GM18868 (cell line): ENCODE measurements around the gene FRG2C.
"Not testable (repeated sequence)": the region's sequence is repeated elsewhere in the genome, so short reads cannot be mapped to it uniquely, and the experiment has no call there.

ENCODE experiments used
- ATAC-seq: cut with Tn5 transposase; IDR thresholded peaks from one replicate; pipeline ENCODE4 v1.9.1; 2021; ENCODE audit warnings: mild to moderate bottlenecking, moderate library complexity; ENCODE audit not compliant: unreplicated experiment

The FRG2C gene

DNA sequence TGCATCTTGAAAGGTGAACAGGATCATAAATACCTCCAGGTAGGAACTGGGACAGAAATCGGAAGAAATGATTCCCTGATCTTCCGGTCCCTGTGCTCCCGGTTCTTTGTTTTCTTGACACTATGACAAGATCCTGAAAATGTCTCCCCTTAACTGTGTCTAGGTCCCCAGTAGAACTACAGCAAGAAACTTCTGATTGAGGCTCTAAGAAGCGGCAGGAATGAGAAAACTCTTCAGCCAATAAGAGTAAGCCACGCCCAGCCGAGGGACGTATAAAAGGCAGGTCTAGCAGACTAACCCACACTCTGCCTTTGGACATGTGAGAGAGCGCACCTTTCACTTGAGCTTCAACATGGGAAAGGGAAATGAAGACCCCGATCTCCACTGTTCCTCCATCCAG, at the start of gene FRG2C:
Gene FRG2C (plus strand): TSS at position 301 of the 400 bp plus-strand sequence. CDS start 52 bp downstream, at position 353.
- ATAC-seq = not testable (repeated sequence)

DNA sequence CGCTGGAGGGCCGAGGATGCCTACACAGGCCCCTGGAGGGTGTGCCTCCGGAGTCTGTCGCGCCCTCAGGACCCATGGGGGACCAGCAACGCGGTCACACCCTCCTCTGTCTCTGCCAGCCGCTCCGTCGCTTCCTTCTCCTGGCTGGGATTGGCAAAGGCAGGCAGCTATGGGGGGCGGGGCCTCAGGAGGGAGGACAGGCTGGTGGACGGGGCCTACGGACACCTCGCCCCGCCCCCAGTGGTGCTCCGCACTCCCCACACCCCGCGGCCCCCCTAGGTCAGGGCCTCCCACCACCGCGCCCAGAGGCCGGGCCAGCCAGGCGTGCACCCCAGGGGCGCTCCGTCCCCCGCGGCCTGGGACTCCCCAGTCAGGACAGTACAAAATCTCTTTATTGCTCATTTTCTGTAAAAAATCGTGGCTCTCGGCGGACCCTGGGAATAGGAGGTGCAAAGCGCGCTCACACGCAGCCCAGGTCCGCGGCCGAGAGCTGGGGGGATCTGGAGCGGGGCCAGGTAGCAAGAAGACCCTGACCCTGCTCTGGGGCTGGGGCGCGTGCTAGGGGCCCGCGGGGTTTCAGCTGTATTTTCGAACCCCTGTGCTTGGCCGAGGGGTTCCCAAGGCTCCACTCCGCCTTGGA, 45.3 kb upstream of the FRG2C start:
- not testable (repeated sequence) for ATAC-seq

DNA sequence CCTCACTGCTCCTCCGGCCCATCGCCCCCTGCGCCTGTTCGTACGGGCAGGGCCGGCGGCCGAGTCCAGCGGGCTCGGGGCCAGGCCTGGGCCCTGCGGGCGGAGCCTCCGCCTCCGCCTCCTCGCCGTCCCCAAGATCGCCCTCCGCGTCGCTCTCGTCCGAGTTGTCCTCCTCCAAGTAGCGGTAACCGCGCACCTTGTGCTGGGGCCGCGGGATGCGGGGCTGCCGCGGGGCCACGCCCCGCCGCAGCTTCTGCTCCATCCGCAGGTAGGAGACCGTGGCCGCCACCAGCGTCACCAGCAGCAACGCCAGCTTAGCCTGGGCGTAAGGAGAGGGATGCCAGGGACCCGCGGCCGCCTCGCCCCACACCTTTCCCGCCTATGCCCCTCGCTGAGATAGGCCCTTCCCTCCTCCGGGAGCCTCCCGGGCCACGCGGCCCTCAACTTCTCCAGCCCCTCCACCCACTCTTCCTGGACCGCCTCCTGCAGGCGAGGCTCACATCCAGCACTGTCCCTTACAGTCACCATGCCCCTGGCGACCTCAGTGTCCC, 44.6 kb upstream of the FRG2C start:
- ATAC-seq = not testable (repeated sequence)

DNA sequence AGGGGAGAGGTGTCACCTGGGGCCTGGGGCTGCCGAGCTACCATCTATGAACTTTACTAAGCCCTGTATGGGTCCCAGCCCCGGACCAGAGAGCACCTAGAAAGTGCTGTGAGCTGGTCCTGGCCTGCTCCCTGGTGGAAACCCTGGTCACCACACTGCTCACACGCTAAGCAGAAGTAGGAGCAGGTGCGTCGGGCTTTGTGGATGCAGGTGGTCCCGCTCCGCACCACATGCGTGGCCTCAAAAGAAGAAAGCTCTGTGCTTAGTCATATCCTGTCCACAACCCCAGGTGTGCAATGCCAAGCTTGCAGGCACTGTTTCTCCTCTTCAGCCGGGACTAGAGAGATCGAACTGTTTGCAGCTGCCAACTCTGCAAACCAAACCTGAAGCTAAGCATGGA, 42.4 kb upstream of the FRG2C start:
- not testable (repeated sequence) for ATAC-seq

DNA sequence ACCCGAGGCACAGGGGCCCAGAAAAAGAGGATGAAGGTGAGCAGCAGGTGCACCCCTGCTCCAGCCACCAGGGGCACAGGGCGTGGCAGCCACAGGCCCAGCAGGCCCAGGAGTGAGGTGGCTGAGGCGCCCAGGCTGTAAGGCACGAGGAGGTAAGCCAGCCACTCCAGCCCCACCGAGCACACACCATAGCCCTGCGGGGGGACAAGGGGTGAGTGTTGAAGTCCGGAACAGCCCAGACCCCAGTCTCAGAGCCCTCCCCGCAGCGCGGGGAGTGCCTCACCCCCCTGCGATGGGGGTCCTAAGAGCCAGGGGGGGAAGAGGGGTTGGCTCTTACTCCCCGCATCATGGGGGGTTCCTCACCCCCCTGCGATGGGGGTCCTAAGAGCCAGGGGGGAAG, 40.5 kb upstream of the FRG2C start:
- not testable (repeated sequence) for ATAC-seq

DNA sequence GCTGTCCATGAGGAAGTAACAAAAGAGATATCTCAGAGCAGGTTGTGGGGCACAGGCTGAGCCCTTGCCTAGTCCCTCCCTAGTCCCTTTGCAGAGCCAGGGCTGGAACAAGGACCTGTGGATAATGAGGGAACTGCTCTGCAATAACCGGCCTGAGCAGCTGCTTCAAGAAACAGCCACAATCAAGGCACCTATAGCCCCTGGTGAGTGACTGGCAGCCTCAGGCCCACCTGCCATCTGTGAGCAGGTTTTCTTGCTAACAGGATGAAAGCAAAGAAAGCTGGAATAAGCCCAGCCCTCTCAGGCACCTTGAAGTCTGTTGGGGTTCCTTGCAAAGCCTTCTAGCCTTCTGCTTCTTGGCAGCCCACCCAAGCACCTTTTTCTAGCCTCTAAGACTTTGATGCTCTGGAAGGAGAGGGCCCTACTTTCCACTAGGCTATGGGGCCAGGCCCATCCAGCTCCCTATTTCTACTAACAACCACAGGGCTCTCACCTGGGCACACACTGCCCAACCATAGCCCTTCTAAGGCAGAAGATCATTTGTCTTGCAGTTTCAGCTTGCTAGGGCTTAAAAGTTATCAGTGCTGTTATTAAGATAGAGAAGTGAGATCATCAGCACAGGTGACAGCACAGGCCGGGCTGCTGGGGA, 33.1 kb upstream of the FRG2C start:
- ATAC-seq = not testable (repeated sequence)

DNA sequence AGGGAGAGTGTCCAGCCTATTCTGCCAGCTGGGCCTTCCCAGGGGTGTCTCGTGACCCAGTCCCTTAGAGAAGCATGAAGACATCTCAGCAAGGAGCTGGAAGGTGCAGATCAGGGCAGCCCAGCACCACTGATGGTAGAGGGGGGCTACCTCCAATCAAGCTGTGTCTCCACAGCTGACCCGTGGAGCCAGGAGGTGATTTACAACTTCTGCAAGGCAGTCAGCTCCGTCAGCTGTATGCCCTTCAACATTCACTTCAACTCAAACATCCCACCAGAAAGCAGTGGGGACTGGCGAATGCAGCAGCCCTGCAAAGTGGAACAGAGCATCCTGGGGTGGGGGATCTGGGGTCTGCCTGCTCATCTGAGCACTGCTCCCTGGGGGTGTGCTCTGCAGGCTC, 32.6 kb upstream of the FRG2C start:
- ATAC-seq = no peak

DNA sequence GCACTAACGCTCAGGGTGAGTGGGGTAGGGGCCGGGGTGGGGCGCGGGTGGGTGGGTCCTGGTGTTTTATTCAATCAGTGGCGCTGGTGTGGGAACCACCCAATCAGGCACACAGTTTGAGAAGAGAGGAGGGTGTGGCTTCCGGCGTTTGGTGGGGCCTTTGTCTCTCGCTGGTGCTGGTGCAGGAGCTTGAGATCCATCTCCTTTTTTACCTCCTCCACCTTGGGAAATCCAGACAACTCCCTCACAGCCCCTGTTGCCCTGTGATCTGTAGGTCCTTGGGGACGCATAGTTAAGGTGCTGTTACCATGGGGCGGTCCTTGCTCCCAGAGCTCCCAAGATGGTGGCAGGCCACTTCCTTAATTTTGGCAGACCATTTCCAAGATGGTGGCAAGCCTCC, 25.2 kb upstream of the FRG2C start:
- not testable (repeated sequence) for ATAC-seq

DNA sequence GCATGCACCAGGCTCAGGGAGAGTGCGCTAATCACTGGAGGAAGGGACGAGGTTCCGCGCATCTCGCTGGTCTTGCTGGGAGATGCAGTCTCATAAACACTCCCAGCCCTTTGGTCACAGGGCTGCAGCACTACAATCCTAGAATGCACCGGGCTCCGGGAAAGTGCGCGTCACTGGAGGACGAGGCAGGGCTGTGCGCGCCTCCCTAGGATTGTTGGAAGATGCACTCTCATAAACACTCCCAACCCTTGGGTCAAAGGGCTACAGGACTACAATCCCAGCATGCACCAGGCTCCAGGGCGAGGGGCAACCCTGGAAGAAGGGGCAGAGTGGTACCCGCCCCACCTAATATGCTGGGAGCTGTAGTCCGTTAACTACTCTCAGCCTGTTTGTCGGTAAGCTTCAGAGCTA, 23.0 kb upstream of the FRG2C start:
- ATAC-seq = not testable (repeated sequence)

DNA sequence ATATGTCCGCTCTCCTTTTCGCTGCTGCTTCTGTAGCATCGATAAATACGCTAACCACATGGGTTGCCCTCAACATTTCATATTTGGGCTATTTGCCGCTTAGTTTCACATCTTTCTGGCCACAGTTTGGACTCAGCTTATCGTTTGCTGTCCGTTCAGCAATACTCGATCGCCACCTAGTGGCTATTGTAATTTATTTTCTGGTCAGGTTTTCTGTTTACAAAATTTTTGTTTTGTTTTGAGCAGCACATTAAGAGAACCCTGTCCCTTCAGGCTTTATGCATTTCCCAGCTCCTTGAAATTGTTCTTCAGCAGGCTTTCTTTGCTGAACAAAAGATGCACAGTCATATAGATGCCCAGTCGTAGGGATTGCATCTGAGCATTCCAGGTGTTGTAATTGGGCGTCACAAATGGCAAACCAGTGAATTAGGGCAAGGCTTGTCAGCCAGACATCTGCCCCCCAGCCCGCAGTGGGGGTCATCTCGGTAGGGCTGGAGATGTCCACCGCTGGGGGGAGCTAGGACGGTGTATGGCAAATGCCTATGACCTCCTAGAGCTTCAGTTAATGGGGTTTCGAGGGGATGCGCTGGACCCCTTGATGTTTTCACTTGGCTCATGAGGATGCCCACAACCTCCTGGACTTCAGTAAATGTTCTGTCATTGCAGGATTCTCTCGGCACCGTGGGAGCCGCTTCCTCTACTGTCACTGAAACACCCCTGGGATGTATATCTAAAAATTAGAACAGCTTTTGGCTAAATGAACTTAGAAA, 20.9 kb upstream of the FRG2C start:
- not testable (repeated sequence) for ATAC-seq

DNA sequence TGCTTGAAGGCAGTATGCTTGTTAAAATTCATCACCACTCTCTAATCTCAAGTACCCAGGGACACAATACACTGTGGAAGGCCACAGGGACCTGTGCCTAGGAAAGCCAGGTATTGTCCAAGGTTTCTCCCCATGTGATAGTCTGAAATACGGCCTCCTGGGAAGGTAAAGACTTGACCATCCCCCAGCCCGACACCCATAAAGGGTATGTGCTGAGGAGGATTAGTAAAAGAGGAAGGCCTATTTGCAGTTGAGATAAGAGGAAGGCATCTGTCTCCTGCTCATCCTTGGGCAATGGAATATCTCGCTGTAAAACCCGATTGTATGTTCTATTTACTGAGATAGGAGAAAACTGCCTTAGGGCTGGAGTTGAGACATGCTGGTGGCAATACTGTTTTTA, 18.6 kb upstream of the FRG2C start:
- not testable (repeated sequence) for ATAC-seq

DNA sequence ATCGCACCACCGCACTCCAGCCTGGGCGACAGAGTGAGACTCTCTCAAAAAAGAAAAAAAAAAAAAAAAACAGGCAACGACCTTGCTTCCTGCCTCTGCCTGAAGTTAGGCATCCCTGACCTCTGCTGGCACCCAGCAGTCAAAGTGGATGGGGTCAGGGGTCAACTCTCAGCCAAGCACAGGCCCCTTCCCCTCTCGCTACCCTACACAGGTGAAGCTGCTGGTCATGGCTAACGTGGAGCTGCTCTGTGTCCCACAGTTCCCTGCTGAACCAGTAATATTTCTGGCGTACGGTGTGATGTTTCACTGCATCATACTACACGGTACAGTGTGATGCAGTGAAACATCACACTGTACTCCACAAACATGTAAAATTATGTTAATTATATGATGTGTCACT, 13.9 kb upstream of the FRG2C start:
- ATAC-seq = no peak

DNA sequence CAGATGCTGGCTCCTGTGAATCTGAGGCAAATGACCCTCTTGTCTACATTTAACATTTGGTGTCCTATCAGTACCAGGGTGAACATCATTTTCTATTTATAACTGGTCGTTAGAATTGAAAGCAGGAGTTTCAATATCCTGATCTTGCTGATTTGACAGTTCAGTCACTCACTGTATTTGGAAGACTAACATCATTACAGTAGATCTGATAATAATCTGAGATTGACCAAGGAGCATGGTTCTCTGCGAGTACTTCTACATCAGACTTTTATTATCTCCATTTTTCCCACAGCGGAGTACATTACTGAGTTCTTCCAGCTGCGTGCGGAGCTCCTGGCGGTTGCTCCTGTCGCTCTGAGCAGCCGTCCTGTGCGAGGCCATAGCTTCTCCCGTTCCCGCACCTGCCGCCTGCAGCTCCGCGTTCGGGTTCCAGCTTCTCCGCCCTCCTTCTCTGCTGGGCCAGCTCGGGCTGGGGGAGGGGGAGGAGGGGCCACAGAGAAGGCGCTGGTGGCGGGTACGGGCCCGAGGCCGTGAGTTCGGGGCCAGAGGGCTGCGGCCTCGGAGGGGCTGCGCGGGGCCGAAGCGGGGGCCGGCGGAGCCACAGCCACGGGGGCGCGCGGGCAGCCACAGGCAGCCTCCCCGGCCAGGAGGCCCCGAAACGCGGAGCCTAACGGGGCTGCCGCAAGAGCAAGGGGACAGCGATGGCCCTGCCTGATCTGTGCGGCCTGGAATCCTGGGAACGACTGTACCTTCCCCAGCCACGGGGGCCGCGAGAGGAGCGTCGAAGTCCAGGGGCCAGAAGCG, 8.8 kb upstream of the FRG2C start:
- ATAC-seq = not testable (repeated sequence)

DNA sequence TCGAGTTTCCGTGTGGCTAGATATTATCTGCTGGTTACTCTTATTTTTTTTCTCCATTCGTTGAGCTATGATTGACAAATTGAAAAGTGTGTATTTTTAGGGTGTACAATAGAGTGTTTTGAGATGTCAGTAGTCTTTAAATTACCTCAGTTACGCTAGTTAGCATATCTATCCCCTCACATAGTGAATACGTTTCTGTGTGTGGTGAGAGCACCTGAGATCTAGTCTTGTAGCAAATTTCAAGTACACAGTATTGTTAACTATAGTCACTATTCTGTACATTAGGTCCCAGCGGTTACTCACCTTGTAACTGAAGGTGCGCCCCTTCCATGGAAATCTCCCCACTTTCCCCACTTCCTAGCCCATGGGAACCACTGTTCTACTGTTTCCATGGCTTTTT, 8.2 kb upstream of the FRG2C start:
- not testable (repeated sequence) for ATAC-seq

DNA sequence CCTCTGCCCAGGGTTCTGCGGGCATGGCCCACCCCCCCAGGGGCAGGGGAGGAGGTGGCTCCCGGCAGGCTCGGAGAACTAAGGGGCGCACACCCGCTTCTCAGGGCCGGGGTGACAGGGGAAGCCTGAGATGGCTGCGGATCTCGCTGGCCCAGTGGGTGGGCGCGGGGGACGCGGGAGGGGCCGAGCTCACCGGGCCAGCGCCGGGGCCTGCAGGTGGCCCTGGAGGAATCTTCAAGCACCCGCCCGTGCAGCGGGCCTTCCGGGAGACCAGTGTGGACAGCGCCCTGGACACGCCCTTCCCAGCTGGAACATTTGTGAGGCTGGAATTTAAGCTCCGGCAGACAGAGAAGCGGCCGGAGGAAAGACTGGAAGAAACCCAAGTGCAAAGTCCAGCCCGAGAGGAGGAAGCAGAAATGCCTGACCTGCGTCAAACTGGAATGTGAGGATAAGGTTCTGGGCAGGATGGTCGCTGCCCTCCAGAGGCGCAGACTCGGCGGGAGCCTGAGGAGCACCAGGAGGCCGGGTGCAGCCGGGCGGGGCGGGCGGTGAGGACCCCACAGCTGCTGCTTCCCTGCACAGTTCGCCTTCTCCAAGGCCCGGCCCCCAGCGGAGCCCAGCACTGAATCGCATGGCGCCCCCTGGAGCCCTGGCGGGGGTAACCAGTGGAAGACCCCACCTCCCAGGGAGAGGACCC, 5.6 kb upstream of the FRG2C start:
- ATAC-seq = not testable (repeated sequence)

DNA sequence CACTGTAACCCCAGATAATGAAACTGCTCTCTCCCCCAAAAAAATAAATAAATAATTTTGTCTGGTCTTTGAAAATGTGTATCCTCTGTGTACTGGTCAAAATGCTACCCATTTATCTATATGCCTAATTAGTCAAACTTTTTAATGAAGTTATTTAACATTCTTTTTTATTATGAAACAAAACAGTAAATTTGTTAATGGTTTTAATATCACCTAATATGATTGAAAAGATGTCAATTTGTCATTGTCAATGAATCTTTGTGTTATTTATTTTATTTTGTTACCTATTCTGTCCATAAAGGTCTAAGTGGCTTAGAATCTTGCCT, 5.1 kb upstream of the FRG2C start:
- not testable (repeated sequence) for ATAC-seq

DNA sequence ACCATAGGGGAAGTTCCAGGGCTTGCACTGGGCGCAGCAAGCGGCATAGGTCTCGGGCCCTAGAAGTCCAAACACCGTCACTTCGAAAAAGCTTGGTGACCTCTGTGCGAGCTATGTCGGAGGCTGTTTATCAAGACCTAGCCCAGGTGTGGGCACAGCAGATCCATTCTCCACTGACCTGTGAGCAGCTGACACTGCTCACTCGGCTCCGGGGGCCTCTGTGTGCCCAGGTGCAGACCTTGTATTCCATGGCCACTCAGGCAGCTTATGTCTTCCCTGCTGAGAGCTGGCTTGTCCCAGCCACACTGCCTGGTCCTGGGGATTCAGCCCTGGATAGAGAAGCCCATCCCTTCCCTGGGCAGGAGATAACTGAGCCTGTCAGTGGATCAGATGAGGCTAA, 1.5 kb downstream of the FRG2C start:
- ATAC-seq = not testable (repeated sequence)

DNA sequence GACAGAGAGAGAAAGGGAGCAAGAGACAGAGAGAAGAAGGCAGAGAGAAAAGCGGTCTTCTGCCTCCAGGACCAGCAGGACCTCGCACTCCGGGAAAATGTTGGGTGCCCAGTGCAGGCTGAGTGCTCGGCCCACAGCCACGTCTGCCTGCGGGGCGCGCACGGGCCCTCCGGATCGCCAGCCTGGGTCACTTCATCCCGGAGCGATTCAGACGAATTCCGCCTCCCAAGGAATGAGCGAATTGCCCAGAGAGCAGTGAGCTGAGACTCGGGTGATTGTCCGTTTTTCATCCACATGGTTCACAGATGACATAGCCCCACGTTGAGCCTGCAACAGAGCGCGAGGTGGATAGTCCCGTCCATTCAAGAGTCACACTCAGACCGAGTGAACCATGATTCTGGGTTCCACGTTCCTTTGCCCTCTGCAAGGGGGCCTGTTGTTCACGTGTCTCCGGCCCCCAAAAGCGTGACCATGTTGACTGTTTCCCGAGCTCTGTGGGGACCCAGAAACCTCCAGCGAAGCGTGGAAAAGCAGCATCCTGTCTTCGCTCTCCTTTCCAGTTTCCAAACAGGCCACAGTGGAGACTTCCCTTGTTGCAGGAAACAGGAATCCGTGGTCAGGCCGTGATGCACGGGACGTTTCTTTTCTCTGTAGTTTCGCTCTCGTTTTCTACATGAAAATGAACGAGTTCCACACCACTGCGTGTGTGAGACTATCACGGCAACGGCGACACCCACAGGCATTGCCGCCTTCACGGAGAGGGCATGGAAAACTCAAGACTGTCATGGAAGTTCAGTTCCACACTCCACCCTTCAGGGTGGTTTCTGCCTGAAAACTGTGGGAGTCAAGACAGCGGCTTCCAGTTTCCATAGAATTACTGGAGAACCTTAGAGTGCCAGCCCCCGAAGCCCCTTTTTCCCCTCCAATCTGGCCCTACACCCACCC, 3.9 kb downstream of the FRG2C start:
- ATAC-seq = not testable (repeated sequence)

DNA sequence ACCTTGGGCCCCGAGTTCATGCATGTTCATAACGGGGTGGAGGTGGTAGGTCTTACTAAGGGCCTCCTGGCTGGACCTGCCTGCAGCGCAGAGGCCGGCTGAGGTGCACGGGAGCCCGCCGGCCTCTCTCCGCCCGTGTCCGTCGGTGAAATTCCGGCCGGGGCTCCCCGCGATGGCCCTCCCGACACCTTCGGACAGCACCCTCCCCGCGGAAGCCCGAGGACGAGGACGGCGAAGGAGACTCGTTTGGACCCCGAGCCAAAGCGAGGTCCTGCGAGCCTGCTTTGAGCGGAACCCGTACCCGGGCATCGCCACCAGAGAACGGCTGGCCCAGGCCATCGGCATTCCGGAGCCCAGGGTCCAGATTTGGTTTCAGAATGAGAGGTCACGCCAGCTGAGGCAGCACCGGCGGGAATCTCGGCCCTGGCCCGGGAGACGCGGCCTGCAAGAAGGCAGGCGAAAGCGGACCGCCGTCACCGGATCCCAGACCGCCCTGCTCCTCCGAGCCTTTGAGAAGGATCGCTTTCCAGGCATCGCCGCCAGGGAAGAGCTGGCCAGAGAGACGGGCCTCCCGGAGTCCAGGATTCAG, 4.7 kb downstream of the FRG2C start:
- not testable (repeated sequence) for ATAC-seq
